Epithelial cell of alveolus of lung (primary cell): Measurements from ENCODE around the gene IFT74. TPM values are rescaled to one million over a fixed set of nuclear protein-coding genes. Genes with fewer than 3 reads are reported as not detected.

Experiments
- total RNA-seq: library from RNA; depleted of rRNA; stranded (reverse); fragments of >200 nt; gene quantifications from 2 replicates; pipeline ENCODE4 v1.2.1, GENCODE V29; 2015

Gene IFT74
- total RNA-seq = 9.7 and 12.0 TPM in 2 replicates

GRCh38 chr9:26955921-26956859 lies at the start of gene IFT74:
TSS of gene IFT74 (plus strand) at chr9:26956412. CDS start at chr9:26961968, 5,556 bp downstream.

GRCh38 chr9:26946753-26947727 lies 9.2 kb upstream of the IFT74 start, which contains the start of gene PLAA:
TSS of gene PLAA (minus strand) at chr9:26947242. CDS start at chr9:26947045, 197 bp downstream.

GRCh38 chr9:27005491-27005890 lies 49.3 kb downstream of the IFT74 start, which contains the start of gene LRRC19:
TSS of gene LRRC19 (minus strand) at chr9:27005672. CDS start at chr9:26999694, 5,978 bp downstream.

GRCh38 chr9:27108981-27109541 lies 152.8 kb downstream of the IFT74 start, which contains the start of gene TEK:
TSS of gene TEK (plus strand) at chr9:27109225. CDS start at chr9:27109591, 366 bp downstream.

Other genes with a start within 250 kb of the IFT74 start
- gene CAAP1, start 63.6 kb upstream of the IFT74 start, total RNA-seq = 14.9 and 16.4 TPM in 2 replicates
- gene PLAA, start 9.2 kb upstream of the IFT74 start, total RNA-seq = 26.0 and 29.3 TPM in 2 replicates
- gene LRRC19, start 49.3 kb downstream of the IFT74 start, total RNA-seq = not detected in 2 replicates
- 3.0 and 3.7 TPM in 2 replicates for gene TEK, start 152.8 kb downstream of the IFT74 start, total RNA-seq